ENCODE measurements around the gene TSPAN4.
A peak's percentile ranks its signal among the peaks of the same experiment; 100 is the strongest.

- TF ChIP-seq, protein P1, sequence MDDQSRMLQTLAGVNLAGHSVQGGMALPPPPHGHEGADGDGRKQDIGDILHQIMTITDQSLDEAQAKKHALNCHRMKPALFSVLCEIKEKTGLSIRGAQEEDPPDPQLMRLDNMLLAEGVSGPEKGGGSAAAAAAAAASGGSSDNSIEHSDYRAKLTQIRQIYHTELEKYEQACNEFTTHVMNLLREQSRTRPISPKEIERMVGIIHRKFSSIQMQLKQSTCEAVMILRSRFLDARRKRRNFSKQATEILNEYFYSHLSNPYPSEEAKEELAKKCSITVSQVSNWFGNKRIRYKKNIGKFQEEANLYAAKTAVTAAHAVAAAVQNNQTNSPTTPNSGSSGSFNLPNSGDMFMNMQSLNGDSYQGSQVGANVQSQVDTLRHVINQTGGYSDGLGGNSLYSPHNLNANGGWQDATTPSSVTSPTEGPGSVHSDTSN (CRISPR knock-in tag; IDR thresholded peaks at IDR 0.05) = no peak
- TF ChIP-seq, protein P2, sequence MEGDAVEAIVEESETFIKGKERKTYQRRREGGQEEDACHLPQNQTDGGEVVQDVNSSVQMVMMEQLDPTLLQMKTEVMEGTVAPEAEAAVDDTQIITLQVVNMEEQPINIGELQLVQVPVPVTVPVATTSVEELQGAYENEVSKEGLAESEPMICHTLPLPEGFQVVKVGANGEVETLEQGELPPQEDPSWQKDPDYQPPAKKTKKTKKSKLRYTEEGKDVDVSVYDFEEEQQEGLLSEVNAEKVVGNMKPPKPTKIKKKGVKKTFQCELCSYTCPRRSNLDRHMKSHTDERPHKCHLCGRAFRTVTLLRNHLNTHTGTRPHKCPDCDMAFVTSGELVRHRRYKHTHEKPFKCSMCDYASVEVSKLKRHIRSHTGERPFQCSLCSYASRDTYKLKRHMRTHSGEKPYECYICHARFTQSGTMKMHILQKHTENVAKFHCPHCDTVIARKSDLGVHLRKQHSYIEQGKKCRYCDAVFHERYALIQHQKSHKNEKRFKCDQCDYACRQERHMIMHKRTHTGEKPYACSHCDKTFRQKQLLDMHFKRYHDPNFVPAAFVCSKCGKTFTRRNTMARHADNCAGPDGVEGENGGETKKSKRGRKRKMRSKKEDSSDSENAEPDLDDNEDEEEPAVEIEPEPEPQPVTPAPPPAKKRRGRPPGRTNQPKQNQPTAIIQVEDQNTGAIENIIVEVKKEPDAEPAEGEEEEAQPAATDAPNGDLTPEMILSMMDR (tag by site-specific recombination; IDR thresholded peaks at IDR 0.05) = no peak
- TF ChIP-seq ZFP3 (tag by site-specific recombination; IDR thresholded peaks at IDR 0.05; ENCODE audit: low read depth) (no peak), EGR2 (tag by site-specific recombination; IDR thresholded peaks at IDR 0.05; ENCODE audit: low read depth) (0 out of 2 replicates have a peak, but pooled peaks have one; percentile 8), OSR2 (tag by site-specific recombination; IDR thresholded peaks at IDR 0.05) (no peak), SP2 (tag by site-specific recombination; IDR thresholded peaks at IDR 0.05) (no peak), ZNF10 (tag by site-specific recombination; IDR thresholded peaks at IDR 0.05) (no peak), ZNF114 (tag by site-specific recombination; IDR thresholded peaks at IDR 0.05) (no peak), ZBTB21 (tag by site-specific recombination; IDR thresholded peaks at IDR 0.05) (no peak)
- TF ChIP-seq, protein P3, sequence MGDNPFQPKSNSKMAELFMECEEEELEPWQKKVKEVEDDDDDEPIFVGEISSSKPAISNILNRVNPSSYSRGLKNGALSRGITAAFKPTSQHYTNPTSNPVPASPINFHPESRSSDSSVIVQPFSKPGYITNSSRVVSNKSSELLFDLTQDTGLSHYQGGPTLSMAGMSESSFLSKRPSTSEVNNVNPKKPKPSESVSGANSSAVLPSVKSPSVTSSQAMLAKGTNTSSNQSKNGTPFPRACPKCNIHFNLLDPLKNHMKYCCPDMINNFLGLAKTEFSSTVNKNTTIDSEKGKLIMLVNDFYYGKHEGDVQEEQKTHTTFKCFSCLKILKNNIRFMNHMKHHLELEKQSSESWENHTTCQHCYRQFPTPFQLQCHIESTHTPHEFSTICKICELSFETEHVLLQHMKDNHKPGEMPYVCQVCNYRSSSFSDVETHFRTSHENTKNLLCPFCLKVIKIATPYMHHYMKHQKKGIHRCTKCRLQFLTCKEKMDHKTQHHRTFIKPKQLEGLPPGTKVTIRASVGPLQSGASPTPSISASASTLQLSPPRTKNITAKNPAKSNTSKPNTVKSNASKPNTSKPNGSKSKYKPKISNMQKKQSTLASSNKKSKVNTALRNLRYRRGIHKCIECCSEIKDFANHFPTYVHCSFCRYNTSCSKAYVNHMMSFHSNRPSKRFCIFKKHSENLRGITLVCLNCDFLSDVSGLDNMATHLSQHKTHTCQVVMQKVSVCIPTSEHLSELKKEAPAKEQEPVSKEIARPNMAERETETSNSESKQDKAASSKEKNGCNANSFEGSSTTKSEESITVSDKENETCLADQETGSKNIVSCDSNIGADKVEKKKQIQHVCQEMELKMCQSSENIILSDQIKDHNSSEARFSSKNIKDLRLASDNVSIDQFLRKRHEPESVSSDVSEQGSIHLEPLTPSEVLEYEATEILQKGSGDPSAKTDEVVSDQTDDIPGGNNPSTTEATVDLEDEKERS (tag by site-specific recombination; IDR thresholded peaks at IDR 0.05) = no peak
Observed at GRCh38 chr11:875769-876301, 33.2 kb downstream of the TSPAN4 start.

All from HEK293 (cell line).